DND-41 (cell line): Measurements from ENCODE around the gene ADRA2B.

ENCODE experiments used
- CTCF ChIP-seq: IDR thresholded peaks from 2 replicates; pipeline ENCODE4 v1.5.1; 2012; ENCODE audit warnings: borderline replicate concordance, low read length, moderate library complexity, mild to moderate bottlenecking; ENCODE audit not compliant: poor library complexity, severe bottlenecking; ENCODE audit errors: extremely low read depth
- EZH2 ChIP-seq: IDR thresholded peaks from 3 replicates; pipeline ENCODE4 v1.6.1; 2012; ENCODE audit warnings: borderline replicate concordance, low read depth, mild to moderate bottlenecking, moderate library complexity, low read length, inconsistent platforms; ENCODE audit not compliant: severe bottlenecking

- TF ChIP-seq CTCF (no peak), EZH2 (no peak)
Observed at GRCh38 chr2:96100893-96101304, 15.5 kb downstream of the ADRA2B start.
